ENCODE measurements around the gene YIPF5.

YIPF5 gene

GRCh38 chr5:144121577-144121976 is 48.9 kb downstream of the YIPF5 start:
- DNase-seq, result no peak

GRCh38 chr5:144120661-144121180 is 49.7 kb downstream of the YIPF5 start:
- DNase-seq, result no peak

GRCh38 chr5:144117412-144117811 is 53.0 kb downstream of the YIPF5 start:
- no peak for DNase-seq

GRCh38 chr5:144114571-144114970 is 55.9 kb downstream of the YIPF5 start:
- no peak for DNase-seq

All from stimulated activated CD8-positive, alpha-beta memory T cell treated with anti-CD3 and anti-CD28 coated beads, Interleukin-4, amount 100 ng/mL, for 48 hours (primary cell).